NT2/D1 (cell line): ENCODE measurements around the gene TGFBR1.

Source experiments
- YY1 ChIP-seq: IDR thresholded peaks from 2 replicates; pipeline ENCODE4 v1.6.1; 2011; ENCODE audit not compliant: insufficient read length, insufficient read depth
- ZNF274 ChIP-seq: IDR thresholded peaks from 2 replicates; pipeline ENCODE4 v1.6.1; 2011; ENCODE audit warnings: mild to moderate bottlenecking, low read depth, low read length

- TF ChIP-seq YY1 = no peak
- TF ChIP-seq ZNF274 = no peak
These were observed 41.4 kb upstream of the TGFBR1 start for GRCh38 chr9:99063522-99063921.
